Measurements from ENCODE around the gene LRMDA. TPM values are rescaled to one million over a fixed set of nuclear protein-coding genes. Genes with fewer than 3 reads are reported as not detected.

LRMDA gene
- polyA plus RNA-seq, 3 donors, result 39.8 to 59.6 (median 56.4) TPM

DNA sequence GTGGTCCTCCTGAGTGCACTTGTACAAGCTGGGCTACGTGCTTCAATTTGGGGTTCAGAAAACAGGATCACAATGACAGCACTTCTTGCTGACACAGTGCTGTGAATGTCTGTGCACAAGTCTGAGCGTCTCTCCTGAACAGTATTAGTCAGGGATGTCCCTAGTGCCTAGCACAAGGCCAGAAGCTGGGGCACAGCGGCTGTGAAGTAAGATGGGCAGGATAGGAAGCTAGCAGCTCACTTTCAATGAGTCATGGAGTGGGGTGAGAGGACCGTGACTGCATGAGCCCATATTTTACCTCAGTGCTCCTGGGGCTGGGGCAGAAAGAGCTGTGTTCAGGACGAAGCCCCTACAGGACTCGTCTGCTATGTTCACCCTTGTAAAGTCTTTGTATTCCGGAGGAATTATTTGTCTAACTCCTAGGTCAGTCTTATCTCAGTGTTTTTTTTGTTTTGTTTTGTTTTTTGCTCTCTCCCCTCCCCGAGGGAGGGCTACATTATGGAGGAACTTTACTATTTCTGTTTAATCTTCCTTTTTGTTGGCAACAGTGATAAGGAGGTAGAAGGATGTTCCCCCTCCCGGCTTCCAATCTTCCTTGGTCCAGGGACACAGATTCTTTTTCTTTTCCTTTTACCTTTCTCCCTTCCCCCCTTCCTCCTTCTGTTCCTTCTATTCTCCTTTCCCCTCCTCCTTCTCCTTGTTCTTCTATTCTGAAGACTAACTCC is 2.8 kb upstream of the LRMDA start:
- Histone ChIP-seq H4K20me1 (ENCODE audit: insufficient read depth, low read length) (peaks cover under 1% of the 10 kb centered on the region), H3K9me3 (replicated peaks in 1 of 2; ENCODE audit: control insufficient read depth in 1 of 2, insufficient read depth in 1 of 2, low read length in 2 of 2) (no peaks in the 10 kb centered on the region), H3K79me2 (ENCODE audit: insufficient read depth, low read length) (peaks cover 25% of the 10 kb centered on the region), H3K4me3 (replicated peaks in 1 of 3; ENCODE audit: low read depth in 2 of 3, low read length in 3 of 3) (no peak overlapping the region), H3K27ac (ENCODE audit: low read depth in 1 of 2, low read length in 2 of 2) (peak overlapping the region; percentile 22 to 34), H3K36me3 (replicated peaks in 1 of 2; ENCODE audit: control insufficient read depth in 1 of 2, insufficient read depth in 2 of 2, low read length in 2 of 2) (no peaks in the 10 kb centered on the region), H3K4me2 (replicated peaks; ENCODE audit: extremely low read depth, low read length, poor library complexity, severe bottlenecking) (peak overlapping the region; percentile 30), H2AFZ (ENCODE audit: insufficient read depth, low read depth, low read length, poor library complexity, severe bottlenecking) (no peak overlapping the region), H3K27me3 (ENCODE audit: control insufficient read depth in 2 of 2, insufficient read depth in 2 of 2, low read length in 2 of 2) (no peaks in the 10 kb centered on the region), H3K4me1 (ENCODE audit: control insufficient read depth in 1 of 2, insufficient read depth in 2 of 2, low read length in 2 of 2) (peaks cover 60 to 72% of the 10 kb centered on the region in 2 donors), H3K9ac (ENCODE audit: insufficient read depth, low read length, poor library complexity, severe bottlenecking) (no peak overlapping the region)
- peak; percentile 79 to 91 (median 86) for DNase-seq
- Mint-ChIP-seq H3K4me1 (peaks cover 60% of the 10 kb centered on the region), H3K27ac (peak overlapping the region; percentile 13 to 89 (median 76)), H3K36me3 (peaks cover 0 to 1% of the 10 kb centered on the region in 2 donors), H3K9me3 (no peaks in the 10 kb centered on the region), H3K27me3 (ENCODE audit: low read depth in 3 of 3) (peaks cover 0 to 2% (median 2%) of the 10 kb centered on the region in 3 donors), H3K4me3 (peak overlapping the region in 1 of 2 donors; percentile 27)
- TF ChIP-seq, protein P1, sequence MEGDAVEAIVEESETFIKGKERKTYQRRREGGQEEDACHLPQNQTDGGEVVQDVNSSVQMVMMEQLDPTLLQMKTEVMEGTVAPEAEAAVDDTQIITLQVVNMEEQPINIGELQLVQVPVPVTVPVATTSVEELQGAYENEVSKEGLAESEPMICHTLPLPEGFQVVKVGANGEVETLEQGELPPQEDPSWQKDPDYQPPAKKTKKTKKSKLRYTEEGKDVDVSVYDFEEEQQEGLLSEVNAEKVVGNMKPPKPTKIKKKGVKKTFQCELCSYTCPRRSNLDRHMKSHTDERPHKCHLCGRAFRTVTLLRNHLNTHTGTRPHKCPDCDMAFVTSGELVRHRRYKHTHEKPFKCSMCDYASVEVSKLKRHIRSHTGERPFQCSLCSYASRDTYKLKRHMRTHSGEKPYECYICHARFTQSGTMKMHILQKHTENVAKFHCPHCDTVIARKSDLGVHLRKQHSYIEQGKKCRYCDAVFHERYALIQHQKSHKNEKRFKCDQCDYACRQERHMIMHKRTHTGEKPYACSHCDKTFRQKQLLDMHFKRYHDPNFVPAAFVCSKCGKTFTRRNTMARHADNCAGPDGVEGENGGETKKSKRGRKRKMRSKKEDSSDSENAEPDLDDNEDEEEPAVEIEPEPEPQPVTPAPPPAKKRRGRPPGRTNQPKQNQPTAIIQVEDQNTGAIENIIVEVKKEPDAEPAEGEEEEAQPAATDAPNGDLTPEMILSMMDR (IDR thresholded peaks at IDR 0.05), result no peak
- WGBS (ENCODE audit: insufficient coverage), result 31% methylated on average over 4 of the region's 9 CpGs
- intact Hi-C loops (cut with micrococcal nuclease), result no loop called here

DNA sequence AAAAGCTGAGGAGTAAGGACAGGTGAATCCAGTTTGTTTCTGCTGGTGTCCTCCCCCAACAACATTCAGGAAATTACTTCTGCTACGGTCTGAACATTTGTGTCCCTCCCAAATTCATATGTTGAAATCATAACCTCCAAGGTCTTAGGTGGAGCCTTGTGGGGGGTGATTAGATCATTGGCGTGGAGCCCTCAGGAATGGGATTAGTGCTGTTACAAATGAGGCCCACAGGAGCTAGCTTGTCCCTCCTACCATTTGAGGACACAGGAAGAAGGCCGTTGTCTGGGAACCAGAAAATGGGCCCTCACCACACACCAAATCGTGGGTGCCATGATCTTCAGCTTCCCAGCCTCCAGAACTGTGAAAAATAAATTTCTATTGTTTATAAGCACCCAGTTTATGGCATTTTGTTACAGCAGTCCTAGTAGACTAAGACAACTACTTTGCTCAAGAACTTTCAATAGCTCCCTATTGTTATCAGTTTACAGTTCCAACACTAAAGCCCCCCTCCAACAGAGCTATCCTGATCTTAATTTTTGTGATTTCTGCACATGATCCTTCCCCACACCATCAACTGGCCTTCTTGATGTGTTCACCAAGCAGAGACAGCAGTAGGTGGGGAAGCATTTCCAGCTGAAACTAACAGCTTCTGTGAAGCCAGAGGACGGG is 2.1 kb upstream of the LRMDA start:
- Histone ChIP-seq H3K4me2 (replicated peaks; ENCODE audit: extremely low read depth, low read length, poor library complexity, severe bottlenecking) (peak overlapping the region; percentile 30), H3K4me3 (replicated peaks in 1 of 3; ENCODE audit: low read depth in 2 of 3, low read length in 3 of 3) (peak overlapping the region in 1 of 3 experiments; percentile 87), H3K4me1 (ENCODE audit: control insufficient read depth in 1 of 2, insufficient read depth in 2 of 2, low read length in 2 of 2) (peaks cover 67 to 79% of the 10 kb centered on the region in 2 donors), H3K9me3 (replicated peaks in 1 of 2; ENCODE audit: control insufficient read depth in 1 of 2, insufficient read depth in 1 of 2, low read length in 2 of 2) (no peaks in the 10 kb centered on the region), H2AFZ (ENCODE audit: insufficient read depth, low read depth, low read length, poor library complexity, severe bottlenecking) (no peak overlapping the region), H3K79me2 (ENCODE audit: insufficient read depth, low read length) (peaks cover 32% of the 10 kb centered on the region), H3K9ac (ENCODE audit: insufficient read depth, low read length, poor library complexity, severe bottlenecking) (no peak overlapping the region), H3K27me3 (ENCODE audit: control insufficient read depth in 2 of 2, insufficient read depth in 2 of 2, low read length in 2 of 2) (no peaks in the 10 kb centered on the region), H3K36me3 (replicated peaks in 1 of 2; ENCODE audit: control insufficient read depth in 1 of 2, insufficient read depth in 2 of 2, low read length in 2 of 2) (no peaks in the 10 kb centered on the region), H3K27ac (ENCODE audit: low read depth in 1 of 2, low read length in 2 of 2) (peak overlapping the region in 1 of 2 donors; percentile 95), H4K20me1 (ENCODE audit: insufficient read depth, low read length) (peaks cover 7% of the 10 kb centered on the region)
- Mint-ChIP-seq H3K4me1 (peaks cover 67% of the 10 kb centered on the region), H3K27me3 (ENCODE audit: low read depth in 3 of 3) (no peaks in the 10 kb centered on the region), H3K4me3 (peak overlapping the region in 1 of 2 donors; percentile 28), H3K27ac (peak overlapping the region in 6 of 7 donors; percentile 14 to 91 (median 86)), H3K36me3 (peaks cover 0 to 1% of the 10 kb centered on the region in 2 donors), H3K9me3 (no peaks in the 10 kb centered on the region)
- TF ChIP-seq, protein P1 (IDR thresholded peaks at IDR 0.05), result no peak
- WGBS (ENCODE audit: insufficient coverage), result 89% methylated on average over 1 of the region's 5 CpGs
- DNase-seq, result no peak
- intact Hi-C loops (cut with micrococcal nuclease), result no loop called here

Measured in CD14-positive monocyte (primary cell).